ENCODE measurements around the gene ZNF692.
A peak's percentile ranks its signal among the peaks of the same experiment; 100 is the strongest.
"Not testable (repeated sequence)": the region's sequence is repeated elsewhere in the genome, so short reads cannot be mapped to it uniquely, and the experiment has no call there.

The ZNF692 gene

DNA sequence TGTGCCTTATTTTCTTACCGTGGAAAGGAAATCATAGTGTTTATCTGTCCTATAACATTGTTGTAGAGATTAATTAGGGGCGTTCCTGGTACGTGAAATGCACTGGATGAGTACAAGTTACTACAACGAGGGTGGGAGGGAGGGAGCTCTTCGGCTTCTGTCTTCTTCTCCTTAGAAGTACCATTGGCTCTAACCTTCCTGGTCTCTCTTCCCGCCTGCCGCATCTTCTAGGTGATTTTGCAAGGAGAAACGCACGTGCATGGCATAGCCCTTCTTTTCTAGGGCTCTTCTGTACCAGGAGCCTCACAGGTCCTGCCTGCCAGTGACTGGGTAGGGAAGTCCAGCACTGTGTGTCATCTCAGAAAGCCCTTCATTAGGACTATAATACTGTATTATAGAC is 50.0 kb downstream of the ZNF692 start:
- no peak for DNase-seq (ENCODE audit: low read depth in 2 of 2)
- TF ChIP-seq, protein P1, sequence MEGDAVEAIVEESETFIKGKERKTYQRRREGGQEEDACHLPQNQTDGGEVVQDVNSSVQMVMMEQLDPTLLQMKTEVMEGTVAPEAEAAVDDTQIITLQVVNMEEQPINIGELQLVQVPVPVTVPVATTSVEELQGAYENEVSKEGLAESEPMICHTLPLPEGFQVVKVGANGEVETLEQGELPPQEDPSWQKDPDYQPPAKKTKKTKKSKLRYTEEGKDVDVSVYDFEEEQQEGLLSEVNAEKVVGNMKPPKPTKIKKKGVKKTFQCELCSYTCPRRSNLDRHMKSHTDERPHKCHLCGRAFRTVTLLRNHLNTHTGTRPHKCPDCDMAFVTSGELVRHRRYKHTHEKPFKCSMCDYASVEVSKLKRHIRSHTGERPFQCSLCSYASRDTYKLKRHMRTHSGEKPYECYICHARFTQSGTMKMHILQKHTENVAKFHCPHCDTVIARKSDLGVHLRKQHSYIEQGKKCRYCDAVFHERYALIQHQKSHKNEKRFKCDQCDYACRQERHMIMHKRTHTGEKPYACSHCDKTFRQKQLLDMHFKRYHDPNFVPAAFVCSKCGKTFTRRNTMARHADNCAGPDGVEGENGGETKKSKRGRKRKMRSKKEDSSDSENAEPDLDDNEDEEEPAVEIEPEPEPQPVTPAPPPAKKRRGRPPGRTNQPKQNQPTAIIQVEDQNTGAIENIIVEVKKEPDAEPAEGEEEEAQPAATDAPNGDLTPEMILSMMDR (IDR thresholded peaks at IDR 0.05; ENCODE audit: low read depth, low read length), result no peak
- no peak overlapping the region for H3K4me3 ChIP-seq (replicated peaks in 1 of 2; ENCODE audit: low read depth in 2 of 2, low read length in 2 of 2)

DNA sequence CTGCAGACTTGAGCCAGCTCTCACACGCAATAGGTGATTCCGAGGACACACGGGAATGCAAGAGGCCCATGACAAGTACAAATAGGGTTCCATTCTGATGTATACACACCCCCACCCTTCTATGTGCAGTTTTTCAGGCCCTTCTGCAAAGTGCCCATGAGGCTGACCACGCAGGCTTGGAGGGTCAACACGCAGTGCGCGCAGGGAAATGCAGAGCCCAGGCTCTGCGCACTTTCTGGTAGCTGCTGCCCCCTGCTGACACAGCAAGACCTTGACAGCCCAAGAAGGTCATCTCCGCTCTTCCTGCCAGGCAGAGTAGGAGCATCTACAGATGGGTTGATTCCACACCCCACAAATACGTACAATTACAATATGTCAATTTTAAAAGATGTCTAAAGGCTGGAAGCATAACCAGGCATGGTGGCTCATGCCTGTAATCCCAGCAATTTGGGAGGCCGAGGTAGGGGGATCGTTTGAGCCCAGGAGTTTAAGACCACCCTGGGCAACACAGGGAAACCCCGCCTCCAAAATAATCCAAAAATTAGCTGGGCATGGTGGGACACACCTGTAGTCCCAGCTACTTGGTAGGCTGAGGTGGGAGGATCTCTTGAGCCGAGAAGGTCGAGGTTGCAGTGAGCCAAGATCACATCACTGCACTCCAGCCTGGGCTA is 51.7 kb downstream of the ZNF692 start:
- no peak overlapping the region for H3K4me3 ChIP-seq (replicated peaks in 1 of 2; ENCODE audit: low read depth in 2 of 2, low read length in 2 of 2)
- DNase-seq (ENCODE audit: low read depth in 2 of 2), result peak; percentile 57 to 59
- TF ChIP-seq, protein P1 (IDR thresholded peaks at IDR 0.05; ENCODE audit: low read depth, low read length), result peak; percentile 82

DNA sequence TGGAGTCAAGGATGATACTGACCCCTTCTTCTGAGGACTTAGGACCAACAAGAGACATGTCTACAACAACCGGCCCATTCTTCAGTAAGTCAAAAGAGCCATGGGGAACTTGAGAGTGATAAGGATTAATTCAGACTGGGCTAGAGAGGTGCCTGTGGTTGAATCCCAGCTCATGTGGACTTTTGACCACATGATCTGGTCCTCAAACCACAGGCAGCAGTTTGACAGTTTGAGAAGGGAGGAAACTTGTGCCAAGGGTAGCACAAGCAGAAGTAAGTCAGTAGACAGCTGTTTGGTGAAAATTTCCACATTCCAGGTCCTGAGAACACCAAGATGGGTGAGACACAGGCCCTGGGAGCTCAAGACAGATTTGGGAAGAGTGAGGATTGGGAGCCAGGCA is 53.0 kb downstream of the ZNF692 start:
- H3K4me3 ChIP-seq (replicated peaks in 1 of 2; ENCODE audit: low read depth in 2 of 2, low read length in 2 of 2), result no peak overlapping the region
- TF ChIP-seq, protein P1 (IDR thresholded peaks at IDR 0.05; ENCODE audit: low read depth, low read length), result no peak
- no peak for DNase-seq (ENCODE audit: low read depth in 2 of 2)

DNA sequence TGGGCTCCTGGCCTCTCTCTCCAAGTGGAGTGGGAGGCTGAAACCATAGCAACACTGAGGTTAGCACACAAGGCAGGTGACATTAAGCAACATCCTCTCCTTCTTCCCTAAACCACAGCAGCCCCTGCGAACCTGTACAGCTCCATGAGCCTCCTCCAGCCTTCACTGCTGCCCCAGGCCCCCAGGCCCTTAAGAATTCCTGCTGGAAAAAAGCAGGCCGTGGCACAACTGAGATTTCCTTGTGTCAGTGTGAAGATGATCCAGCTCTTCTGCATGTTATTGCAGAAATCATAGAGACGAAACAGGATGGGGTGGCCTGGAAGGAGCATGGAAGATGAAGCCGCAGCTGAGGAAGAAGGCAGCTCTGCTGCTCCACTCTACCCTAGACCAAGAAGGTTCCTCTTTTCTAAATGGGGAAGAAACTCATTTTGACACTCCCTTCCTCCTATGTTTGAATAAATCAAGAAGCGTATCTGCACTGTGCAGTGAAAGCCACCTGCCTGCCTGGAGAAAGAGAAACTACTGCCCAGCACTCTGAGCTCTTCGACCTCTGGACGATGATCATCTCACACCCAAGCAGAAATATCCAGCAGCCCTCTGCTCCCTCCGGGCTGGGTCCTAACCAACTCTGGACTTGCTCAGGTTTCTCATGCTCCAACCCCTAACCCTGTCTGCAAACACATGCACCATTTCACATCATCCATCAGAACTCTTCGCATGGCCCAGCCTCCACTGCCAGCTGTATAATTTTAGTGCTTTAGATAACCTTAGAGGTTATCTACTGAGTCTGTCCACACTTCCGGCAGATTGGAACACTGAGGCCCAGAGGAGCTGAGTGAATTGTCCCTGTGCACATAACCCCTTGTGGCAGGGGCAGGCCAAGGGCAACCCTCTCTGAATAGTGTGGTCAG is 53.9 kb downstream of the ZNF692 start:
- H3K4me3 ChIP-seq (replicated peaks in 1 of 2; ENCODE audit: low read depth in 2 of 2, low read length in 2 of 2), result no peak overlapping the region
- TF ChIP-seq, protein P1 (IDR thresholded peaks at IDR 0.05; ENCODE audit: low read depth, low read length), result no peak
- no peak for DNase-seq (ENCODE audit: low read depth in 2 of 2)

DNA sequence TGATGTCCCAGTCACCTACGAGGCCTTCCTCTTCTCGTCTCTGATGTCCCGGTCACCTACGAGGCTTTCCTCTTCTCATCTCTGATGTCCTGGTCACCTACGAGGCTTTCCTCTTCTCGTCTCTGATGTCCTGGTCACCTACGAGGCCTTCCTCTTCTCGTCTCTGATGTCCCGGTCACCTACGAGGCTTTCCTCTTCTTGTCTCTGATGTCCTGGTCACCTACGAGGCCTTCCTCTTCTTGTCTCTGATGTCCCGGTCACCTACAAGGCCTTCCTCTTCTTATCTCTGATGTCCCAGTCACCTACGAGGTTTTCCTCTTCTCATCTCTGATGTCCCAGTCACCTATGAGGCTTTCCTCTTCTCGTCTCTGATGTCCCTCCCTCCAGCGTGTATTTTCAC is 55.4 kb downstream of the ZNF692 start:
- not testable (repeated sequence) for H3K4me3 ChIP-seq (replicated peaks in 1 of 2; ENCODE audit: low read depth in 2 of 2, low read length in 2 of 2); DNase-seq (ENCODE audit: low read depth in 2 of 2)

GRCh38 chr1:248802454-248802853 is 56.4 kb downstream of the ZNF692 start:
- H3K4me3 ChIP-seq (replicated peaks in 1 of 2; ENCODE audit: low read depth in 2 of 2, low read length in 2 of 2), result no peak overlapping the region
- no peak for DNase-seq (ENCODE audit: low read depth in 2 of 2)
- TF ChIP-seq, protein P1 (IDR thresholded peaks at IDR 0.05; ENCODE audit: low read depth, low read length), result no peak

DNA sequence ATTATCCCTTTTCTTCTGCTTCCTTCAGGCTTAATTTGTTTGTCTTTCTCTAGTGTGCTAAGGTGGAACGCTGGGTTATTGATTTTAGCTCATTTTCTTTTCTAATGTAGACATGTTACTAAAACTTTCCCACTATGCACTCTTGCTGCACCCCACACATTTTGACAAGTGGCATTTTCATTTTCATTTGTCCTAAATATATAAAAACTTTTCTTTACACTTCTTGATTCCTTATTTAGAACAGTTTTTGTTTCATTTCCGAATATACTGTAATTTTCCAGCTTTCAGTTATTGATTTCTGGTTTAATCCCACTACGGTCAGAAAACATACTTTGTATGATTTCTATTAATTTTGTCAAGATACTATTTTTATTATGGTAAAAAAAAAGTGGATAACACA is 58.4 kb downstream of the ZNF692 start:
- TF ChIP-seq, protein P1 (IDR thresholded peaks at IDR 0.05; ENCODE audit: low read depth, low read length), result no peak
- no peak for DNase-seq (ENCODE audit: low read depth in 2 of 2)
- H3K4me3 ChIP-seq (replicated peaks in 1 of 2; ENCODE audit: low read depth in 2 of 2, low read length in 2 of 2), result no peak overlapping the region

Data from cardiac fibroblast (primary cell).